D721Med (cell line): ENCODE data around the gene MYF5.

Source experiments
- DNase-seq: peaks from one replicate; pipeline ENCODE4 v3.0.0; 2011; ENCODE audit warnings: low spot score; ENCODE audit not compliant: insufficient read length
- FAIRE-seq: peaks from 2 replicates; lab custom pipeline; 2011; peaks lifted over from hg19 to GRCh38; lab: Jason Lieb, UNC
- TF ChIP-seq, protein P1 (sequence below): IDR thresholded peaks from 2 replicates; pipeline ENCODE4 v1.5.1; 2012; ENCODE audit warnings: mild to moderate bottlenecking, control low read depth; ENCODE audit not compliant: insufficient read depth; ENCODE audit errors: missing control alignments

Gene MYF5

DNA sequence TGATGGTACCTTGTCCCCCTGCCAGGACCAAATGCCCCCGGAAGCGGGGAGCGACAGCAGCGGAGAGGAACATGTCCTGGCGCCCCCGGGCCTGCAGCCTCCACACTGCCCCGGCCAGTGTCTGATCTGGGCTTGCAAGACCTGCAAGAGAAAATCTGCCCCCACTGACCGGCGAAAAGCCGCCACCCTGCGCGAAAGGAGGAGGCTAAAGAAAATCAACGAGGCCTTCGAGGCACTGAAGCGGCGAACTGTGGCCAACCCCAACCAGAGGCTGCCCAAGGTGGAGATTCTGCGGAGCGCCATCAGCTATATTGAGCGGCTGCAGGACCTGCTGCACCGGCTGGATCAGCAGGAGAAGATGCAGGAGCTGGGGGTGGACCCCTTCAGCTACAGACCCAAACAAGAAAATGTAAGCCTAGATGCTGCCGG, 8.9 kb upstream of the MYF5 start:
- FAIRE-seq (no peak), DNase-seq (no peak)
- TF ChIP-seq, protein P1, sequence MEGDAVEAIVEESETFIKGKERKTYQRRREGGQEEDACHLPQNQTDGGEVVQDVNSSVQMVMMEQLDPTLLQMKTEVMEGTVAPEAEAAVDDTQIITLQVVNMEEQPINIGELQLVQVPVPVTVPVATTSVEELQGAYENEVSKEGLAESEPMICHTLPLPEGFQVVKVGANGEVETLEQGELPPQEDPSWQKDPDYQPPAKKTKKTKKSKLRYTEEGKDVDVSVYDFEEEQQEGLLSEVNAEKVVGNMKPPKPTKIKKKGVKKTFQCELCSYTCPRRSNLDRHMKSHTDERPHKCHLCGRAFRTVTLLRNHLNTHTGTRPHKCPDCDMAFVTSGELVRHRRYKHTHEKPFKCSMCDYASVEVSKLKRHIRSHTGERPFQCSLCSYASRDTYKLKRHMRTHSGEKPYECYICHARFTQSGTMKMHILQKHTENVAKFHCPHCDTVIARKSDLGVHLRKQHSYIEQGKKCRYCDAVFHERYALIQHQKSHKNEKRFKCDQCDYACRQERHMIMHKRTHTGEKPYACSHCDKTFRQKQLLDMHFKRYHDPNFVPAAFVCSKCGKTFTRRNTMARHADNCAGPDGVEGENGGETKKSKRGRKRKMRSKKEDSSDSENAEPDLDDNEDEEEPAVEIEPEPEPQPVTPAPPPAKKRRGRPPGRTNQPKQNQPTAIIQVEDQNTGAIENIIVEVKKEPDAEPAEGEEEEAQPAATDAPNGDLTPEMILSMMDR, result no peak

DNA sequence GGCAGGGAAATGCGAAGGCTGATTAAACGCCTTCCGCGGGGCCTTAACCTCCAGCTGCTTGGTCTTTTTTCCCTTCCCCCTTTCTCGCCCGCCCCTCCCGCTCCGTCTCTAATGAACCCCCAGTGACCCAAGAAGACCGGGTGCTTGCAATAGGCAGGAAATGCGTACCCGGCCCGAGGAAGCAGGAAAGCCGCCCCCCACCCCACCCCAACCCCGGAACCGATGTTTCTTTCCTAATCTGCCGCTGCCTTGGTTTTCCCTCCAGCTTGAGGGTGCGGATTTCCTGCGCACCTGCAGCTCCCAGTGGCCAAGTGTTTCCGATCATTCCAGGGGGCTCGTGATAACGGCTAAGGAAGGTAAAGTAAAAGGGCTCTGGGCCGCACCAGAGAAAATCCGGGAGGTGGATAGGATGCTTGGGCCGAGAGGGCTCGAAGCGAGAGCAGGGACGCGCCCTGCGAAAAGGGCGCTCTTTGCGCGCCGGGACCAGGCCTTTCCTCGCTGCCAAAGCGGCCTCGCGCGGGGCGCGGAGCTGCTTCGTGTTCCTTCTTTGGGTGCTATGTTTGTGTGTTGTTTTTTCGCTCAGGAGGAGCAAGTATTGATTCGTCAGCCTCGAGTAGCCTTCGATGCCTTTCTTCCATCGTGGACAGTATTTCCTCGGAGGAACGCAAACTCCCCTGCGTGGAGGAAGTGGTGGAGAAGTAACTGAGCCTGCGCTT, 8.3 kb upstream of the MYF5 start:
- DNase-seq (no peak), FAIRE-seq (no peak)
- TF ChIP-seq, protein P1, result no peak

DNA sequence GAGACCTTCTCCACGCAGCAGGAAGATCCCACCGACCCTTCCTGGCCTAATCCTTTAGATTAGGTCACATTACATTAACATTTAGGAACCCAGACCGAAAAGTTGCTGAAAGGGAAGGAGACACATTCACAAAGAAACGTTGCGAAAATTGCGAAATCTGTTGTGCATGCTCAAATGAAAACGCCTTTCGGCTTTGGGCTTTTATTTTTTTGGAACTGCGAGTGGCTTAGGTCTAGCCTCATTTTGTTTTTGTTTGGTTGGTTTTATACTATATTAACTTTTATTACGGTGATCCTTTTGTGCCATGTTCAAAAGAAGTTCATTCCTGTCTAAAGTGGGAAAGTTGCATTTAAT, 7.8 kb upstream of the MYF5 start:
- no peak for FAIRE-seq
- DNase-seq, result no peak
- TF ChIP-seq, protein P1, result no peak

DNA sequence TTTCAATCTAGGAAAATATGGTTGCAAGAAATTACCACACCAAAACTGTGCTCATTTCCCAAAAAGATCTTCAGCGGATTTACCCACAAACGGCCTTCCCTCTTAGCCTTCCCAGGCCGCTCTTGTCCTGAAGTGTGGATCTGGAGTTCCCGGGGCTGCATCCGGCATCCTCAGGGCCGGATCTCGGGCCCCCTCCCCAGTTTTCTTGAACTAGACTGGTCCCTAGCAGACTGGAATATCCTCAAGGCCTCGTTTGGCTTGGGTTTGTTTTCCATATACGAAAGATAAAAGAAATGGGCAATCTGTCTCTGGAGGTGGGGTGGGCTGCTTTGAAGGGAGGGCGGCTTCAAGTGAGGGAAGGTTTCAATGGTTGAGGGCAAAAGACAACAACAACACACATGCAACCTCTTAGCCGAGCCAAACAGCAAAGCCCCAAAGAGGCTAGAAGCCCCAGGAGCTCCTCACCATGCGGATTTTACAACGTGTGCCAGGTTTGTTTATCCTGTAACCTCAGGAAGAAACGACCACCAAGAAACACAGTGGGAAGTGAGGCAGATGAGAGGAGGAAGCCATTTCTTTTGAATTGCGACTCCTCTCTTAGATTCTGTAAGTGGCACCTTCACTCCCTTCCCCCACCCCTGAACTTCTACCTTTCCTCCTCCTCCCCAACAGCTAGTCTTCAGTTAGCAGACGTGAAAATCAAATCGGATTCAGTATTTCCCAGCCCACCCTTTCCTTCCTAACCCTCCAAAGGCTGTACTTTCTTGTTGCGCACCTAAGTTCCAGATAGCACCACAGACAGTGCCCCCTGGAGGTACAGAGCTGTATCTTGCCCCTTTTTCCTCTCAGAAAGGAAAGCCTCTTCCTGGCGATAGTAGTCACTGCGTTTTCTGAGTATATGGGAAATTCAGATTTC, 6.6 kb upstream of the MYF5 start:
- DNase-seq (no peak), FAIRE-seq (no peak)
- TF ChIP-seq, protein P1, result peak; percentile 36

DNA sequence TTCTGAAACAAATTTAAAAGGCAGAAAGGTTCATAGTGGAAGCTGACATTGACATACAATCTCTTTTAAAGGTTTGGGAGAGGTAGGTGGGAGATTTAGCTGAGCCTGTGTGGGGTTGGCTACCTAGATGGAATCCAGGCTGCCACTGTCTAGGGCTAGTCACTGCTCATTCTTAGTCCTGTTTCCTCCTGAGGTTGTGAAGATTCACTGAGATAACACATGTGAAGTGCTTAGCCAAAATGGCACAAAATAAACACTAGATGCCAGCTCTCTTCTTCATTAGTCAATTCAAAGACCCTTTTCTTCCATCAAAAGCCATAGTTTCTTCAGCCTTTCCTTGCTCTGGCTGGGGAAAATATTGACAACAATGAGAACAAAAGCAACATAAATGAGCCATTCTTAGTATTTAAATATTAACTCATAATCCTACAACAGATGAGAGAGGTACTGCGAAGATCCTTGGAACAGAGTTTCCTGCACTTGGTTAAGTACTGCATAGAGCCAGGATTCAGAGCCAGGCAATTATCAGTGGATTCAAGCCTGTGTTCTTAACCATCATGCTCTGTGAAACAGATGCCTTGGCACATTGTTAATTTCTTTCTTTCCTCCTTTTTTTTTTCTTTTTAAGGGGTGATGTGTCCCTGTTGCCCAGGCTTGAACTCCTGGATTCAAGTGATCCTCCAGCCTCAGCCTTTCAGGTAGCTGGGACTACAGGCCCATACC, 5.8 kb upstream of the MYF5 start:
- DNase-seq (no peak), FAIRE-seq (no peak)
- TF ChIP-seq, protein P1, result no peak

DNA sequence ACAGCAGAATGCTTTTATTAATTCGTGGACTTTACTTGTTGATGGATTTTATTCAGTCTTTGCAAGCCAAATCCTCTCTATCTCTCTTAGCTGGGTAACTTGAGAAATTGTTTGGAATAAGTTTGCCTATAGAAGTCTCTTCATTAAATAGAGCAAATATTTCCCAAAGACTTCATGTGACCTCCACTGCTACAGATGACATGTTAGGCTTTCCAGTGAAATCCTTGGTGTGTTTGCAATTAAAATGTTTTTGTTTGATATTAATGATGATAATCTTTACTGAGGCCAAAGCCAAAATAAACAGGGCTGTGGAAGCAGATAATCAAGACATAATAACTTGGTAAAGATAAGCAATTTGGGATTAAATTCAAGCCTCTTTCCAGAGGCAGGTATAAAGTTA, 4.8 kb upstream of the MYF5 start:
- TF ChIP-seq, protein P1, result no peak
- DNase-seq (no peak), FAIRE-seq (no peak)
